NCI-H1694 (cell line): Measurements from ENCODE around the gene TCTN1.
A peak's percentile ranks its signal among the peaks of the same experiment; 100 is the strongest.

ENCODE experiments used
- DNase-seq: peaks from one replicate; lab custom pipeline; 2025; lab: John Stamatoyannopoulos, UW

TCTN1 gene

GRCh38 chr12:110680032-110680431, 66.1 kb downstream of the TCTN1 start:
- no peak for DNase-seq

GRCh38 chr12:110683888-110684287, 70.0 kb downstream of the TCTN1 start:
- no peak for DNase-seq

DNA sequence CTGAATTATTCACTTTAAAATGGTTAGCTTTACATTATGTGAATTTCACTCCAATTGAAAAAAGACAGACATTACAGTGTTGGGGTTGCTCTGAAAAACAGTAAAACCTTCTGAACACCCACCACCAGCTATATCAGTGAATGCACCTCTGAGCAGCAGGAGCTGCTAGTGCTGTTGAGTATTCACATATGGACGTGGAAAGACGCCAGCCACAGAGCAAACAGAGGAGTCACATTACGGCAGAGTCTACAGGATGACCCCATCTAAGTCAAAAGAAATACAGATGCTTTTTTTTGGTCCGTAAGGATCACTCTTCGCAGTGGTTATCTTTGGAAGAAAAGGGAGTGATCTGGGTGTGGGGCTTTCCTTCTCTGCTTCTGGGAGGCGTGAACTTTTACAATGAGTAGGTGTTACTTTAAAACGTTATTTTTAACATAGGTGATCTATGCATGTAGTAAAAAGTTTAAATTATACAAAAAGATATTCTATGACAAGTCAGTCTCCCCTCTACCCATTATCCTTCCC, 70.4 kb downstream of the TCTN1 start:
- no peak for DNase-seq

GRCh38 chr12:110686294-110686903, 72.5 kb downstream of the TCTN1 start:
- DNase-seq = no peak

GRCh38 chr12:110687396-110688169, 73.7 kb downstream of the TCTN1 start:
- no peak for DNase-seq

GRCh38 chr12:110688446-110689280, 74.7 kb downstream of the TCTN1 start, which contains the start of gene HVCN1:
TSS of gene HVCN1 (minus strand) at chr12:110689115. CDS start at chr12:110683245, 5,870 bp downstream.
- no peak for DNase-seq

- DNase-seq = no peak
These were observed 75.6 kb downstream of the TCTN1 start for GRCh38 chr12:110689281-110690126.

DNA sequence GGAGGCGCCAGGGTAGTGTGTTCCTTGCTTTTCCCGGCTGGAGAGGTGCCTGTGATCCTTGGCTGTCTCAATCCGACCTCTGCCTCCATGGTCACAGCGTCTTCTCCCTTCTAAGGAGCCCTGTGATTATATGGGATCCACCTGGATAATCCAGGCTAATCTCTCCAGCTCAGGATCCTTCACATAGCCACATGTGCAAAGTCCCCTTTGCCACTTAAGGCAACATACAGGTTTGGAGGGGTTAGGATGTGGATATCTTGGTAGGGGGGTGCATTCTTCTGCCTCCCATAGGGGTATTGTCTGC, 76.2 kb downstream of the TCTN1 start:
- no peak for DNase-seq

DNA sequence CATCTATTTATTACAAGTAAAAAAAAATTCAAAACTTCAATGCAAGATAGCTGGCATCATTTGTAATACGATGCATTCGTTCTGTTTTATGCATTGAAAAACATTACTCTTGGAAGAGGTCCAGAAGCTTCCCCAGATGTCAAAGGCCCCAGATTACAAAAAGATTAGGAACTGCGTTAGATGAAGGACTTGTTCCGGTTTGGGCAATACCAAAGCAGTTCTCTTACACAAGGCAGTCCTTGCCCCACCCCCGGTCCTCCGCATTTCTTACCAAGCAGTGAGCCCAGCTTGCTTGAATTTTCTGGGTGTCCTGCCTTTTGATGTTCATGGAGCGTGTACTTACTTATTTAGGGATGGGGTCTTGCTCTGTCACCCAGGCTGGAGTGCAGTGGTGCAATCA, 79.8 kb downstream of the TCTN1 start:
- no peak for DNase-seq

GRCh38 chr12:110694330-110694901, 80.5 kb downstream of the TCTN1 start:
- no peak for DNase-seq

DNA sequence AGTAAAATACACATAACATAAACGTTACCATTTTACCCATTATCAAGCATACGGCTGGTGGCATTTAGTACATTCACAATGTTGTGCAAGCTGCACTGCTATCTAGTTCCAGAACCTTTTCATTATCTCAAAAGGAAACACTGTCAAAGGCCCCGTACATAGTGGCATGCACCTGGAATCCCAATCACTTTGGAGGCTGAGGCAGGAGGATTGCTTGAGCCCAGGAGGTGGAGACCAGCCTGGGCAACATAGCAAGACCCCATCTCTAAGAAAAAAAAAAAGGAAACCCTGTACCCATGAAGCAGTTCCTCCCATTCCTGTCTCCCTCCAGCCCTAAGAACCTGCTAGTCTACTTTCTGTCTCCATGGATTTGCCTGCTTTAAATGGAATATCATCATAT, 82.4 kb downstream of the TCTN1 start:
- no peak for DNase-seq

DNA sequence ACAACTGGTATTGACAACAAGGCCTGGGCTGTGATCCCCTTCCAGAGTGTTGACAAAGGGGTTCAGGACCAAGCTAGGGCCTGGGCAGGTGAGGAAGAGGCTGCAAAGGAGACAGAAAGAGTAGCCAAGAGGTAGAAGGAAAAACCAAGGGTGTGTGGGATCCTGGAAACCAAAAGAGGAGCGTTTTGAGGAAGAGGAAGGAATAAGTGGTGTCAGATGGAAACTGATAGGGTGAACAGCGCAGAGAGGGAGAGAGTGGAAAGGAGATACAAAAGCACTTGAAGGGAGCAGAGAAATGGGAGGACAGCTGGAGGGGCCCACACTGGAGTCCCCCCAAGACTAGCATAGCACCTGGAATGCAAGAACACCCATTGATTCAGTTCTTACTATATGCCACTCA, 83.3 kb downstream of the TCTN1 start:
- DNase-seq = no peak

- peak; percentile 37 for DNase-seq
These were observed 84.4 kb downstream of the TCTN1 start for GRCh38 chr12:110698171-110698902.
